ENCODE results near the gene PRSS33.

PRSS33 gene

GRCh38 chr16:2787406-2787805 is at the start of gene PRSS33:
PRSS33 (minus strand) TSS chr16:2787560; CDS start chr16:2786547, 1,013 bp downstream.
- no peak for DNase-seq (ENCODE audit: low spot score)

GRCh38 chr16:2836646-2837508 is 49.5 kb upstream of the PRSS33 start:
- no peak for DNase-seq (ENCODE audit: low spot score)

GRCh38 chr16:2835638-2836493 is 48.5 kb upstream of the PRSS33 start:
- peak; percentile 95 for DNase-seq (ENCODE audit: low spot score)

- no peak for DNase-seq (ENCODE audit: low spot score)
Observed at GRCh38 chr16:2834968-2835367, 47.6 kb upstream of the PRSS33 start.

- DNase-seq (ENCODE audit: low spot score): no peak
Observed at GRCh38 chr16:2833776-2834175, 46.4 kb upstream of the PRSS33 start.

- no peak for DNase-seq (ENCODE audit: low spot score)
Observed at GRCh38 chr16:2831203-2831602, 43.8 kb upstream of the PRSS33 start.

- no peak for DNase-seq (ENCODE audit: low spot score)
Observed at GRCh38 chr16:2830355-2830695, 43.0 kb upstream of the PRSS33 start.

- no peak for DNase-seq (ENCODE audit: low spot score)
Observed at GRCh38 chr16:2829501-2830354, 42.4 kb upstream of the PRSS33 start, which contains the start of gene ZG16B. ZG16B (plus strand) TSS chr16:2830303; CDS start chr16:2830442, 139 bp downstream.

GRCh38 chr16:2828876-2829430 is 41.6 kb upstream of the PRSS33 start:
- no peak for DNase-seq (ENCODE audit: low spot score)

GRCh38 chr16:2828521-2828840 is 41.1 kb upstream of the PRSS33 start:
- no peak for DNase-seq (ENCODE audit: low spot score)

- no peak for DNase-seq (ENCODE audit: low spot score)
Observed at GRCh38 chr16:2827831-2828520, 40.6 kb upstream of the PRSS33 start.

- DNase-seq (ENCODE audit: low spot score): no peak
Observed at GRCh38 chr16:2827374-2827791, 40.0 kb upstream of the PRSS33 start.

- no peak for DNase-seq (ENCODE audit: low spot score)
Observed at GRCh38 chr16:2826591-2827373, 39.4 kb upstream of the PRSS33 start.

GRCh38 chr16:2825906-2826305 is 38.5 kb upstream of the PRSS33 start:
- DNase-seq (ENCODE audit: low spot score): no peak

GRCh38 chr16:2825049-2825742 is 37.8 kb upstream of the PRSS33 start:
- no peak for DNase-seq (ENCODE audit: low spot score)

- DNase-seq (ENCODE audit: low spot score): no peak
Observed at GRCh38 chr16:2824626-2825025, 37.3 kb upstream of the PRSS33 start.

- no peak for DNase-seq (ENCODE audit: low spot score)
Observed at GRCh38 chr16:2822496-2822895, 35.1 kb upstream of the PRSS33 start.

GRCh38 chr16:2822158-2822495 is 34.8 kb upstream of the PRSS33 start:
- DNase-seq (ENCODE audit: low spot score): no peak

- DNase-seq (ENCODE audit: low spot score): no peak
Observed at GRCh38 chr16:2821487-2822157, 34.3 kb upstream of the PRSS33 start.

Data from RKO (cell line).